AG09309 (cell line): Measurements from ENCODE around the gene MCOLN3.

Experiments
- DNase-seq: peaks from one replicate; pipeline ENCODE4 v3.0.0-alpha.2; 2010; ENCODE audit warnings: low read depth
- H3K4me3 ChIP-seq: 2 replicates; pipeline ENCODE4 v1.5.1; 2011; ENCODE audit warnings: mild to moderate bottlenecking, low read depth, low read length, moderate library complexity; ENCODE audit not compliant: control insufficient read depth
- CTCF ChIP-seq: IDR thresholded peaks from 2 replicates; pipeline ENCODE4 v1.5.1; 2011; ENCODE audit warnings: mild to moderate bottlenecking, low read depth, low read length, inconsistent platforms; ENCODE audit not compliant: insufficient read depth, control insufficient read depth; ENCODE audit errors: missing control alignments

MCOLN3 gene

GRCh38 chr1:85058311-85058710 lies 10.0 kb upstream of the MCOLN3 start:
- H3K4me3 ChIP-seq, result no peak overlapping the region
- TF ChIP-seq CTCF, result no peak
- DNase-seq, result no peak

- no peak overlapping the region for H3K4me3 ChIP-seq
- no peak for TF ChIP-seq CTCF
- DNase-seq, result no peak
Observed at GRCh38 chr1:85054664-85055063, 6.4 kb upstream of the MCOLN3 start.

GRCh38 chr1:85049735-85050166 lies 1.5 kb upstream of the MCOLN3 start:
- TF ChIP-seq CTCF, result no peak
- no peak overlapping the region for H3K4me3 ChIP-seq
- DNase-seq, result no peak

- peak overlapping the region; percentile 43 for H3K4me3 ChIP-seq
- TF ChIP-seq CTCF, result no peak
- DNase-seq, result no peak
Observed at GRCh38 chr1:85047472-85048295, 616 bp downstream of the MCOLN3 start.

GRCh38 chr1:85047144-85047471 lies 1.2 kb downstream of the MCOLN3 start:
- H3K4me3 ChIP-seq, result no peak overlapping the region
- no peak for DNase-seq
- TF ChIP-seq CTCF, result no peak

- DNase-seq, result no peak
- no peak for TF ChIP-seq CTCF
- no peak overlapping the region for H3K4me3 ChIP-seq
Observed at GRCh38 chr1:85042413-85042812, 5.9 kb downstream of the MCOLN3 start.
